Peyer's patch (tissue), 4 donors: ENCODE measurements around the gene DDX39B. TPM values are rescaled to one million over a fixed set of nuclear protein-coding genes. Genes with fewer than 3 reads are reported as not detected.

Source experiments
- DNase-seq, 3 donors: peaks; one replicate each; pipeline ENCODE4 v3.0.0-alpha.2; 2017 to 2019
- H3K27ac ChIP-seq, 4 donors: fragments of 200-600 bp; sonication (generic); one replicate each; pipeline ENCODE4 v1.5.1; 2016 to 2019
- H3K27me3 ChIP-seq, 2 donors: fragments of 200-600 bp; sonication (generic); one replicate each; pipeline ENCODE4 v1.5.1; 2019
- H3K36me3 ChIP-seq, 3 donors: fragments of 200-600 bp; sonication (generic); one replicate each; pipeline ENCODE4 v1.5.1; 2016 to 2019
- H3K4me1 ChIP-seq, 4 donors: fragments of 200-600 bp; sonication (generic); one replicate each; pipeline ENCODE4 v1.5.1; 2016 to 2019
- H3K4me3 ChIP-seq, 4 donors: fragments of 200-600 bp; sonication (generic); 1 replicate in 3 of 4; 2 replicates in 1 of 4; pipeline ENCODE4 v1.5.1; 2016 to 2019; ENCODE audit warnings: mild to moderate bottlenecking in 1 of 4
- H3K9me3 ChIP-seq, 4 donors: fragments of 200-600 bp; sonication (generic); one replicate each; pipeline ENCODE4 v1.5.1; 2016 to 2019; ENCODE audit warnings: mild to moderate bottlenecking in 1 of 4
- CTCF ChIP-seq, 6 experiments: fragments of 450-650 bp in 4 of 6; fragments of 200-600 bp in 2 of 6; sonication (generic) in 1 of 6; IDR thresholded peaks; one replicate each; pipeline ENCODE4 v1.5.1; 2017 to 2019; ENCODE audit warnings: antibody characterized with exemption in 6 of 6, mild to moderate bottlenecking in 3 of 6, moderate library complexity in 1 of 6
- POLR2A ChIP-seq, 2 donors: fragments of 450-650 bp; IDR thresholded peaks; one replicate each; pipeline ENCODE4 v1.5.1; 2017; ENCODE audit warnings: antibody characterized with exemption in 2 of 2, mild to moderate bottlenecking in 2 of 2, moderate library complexity in 2 of 2
- total RNA-seq, 4 donors: library from RNA; depleted of rRNA; stranded (reverse); fragments of >200 nt; gene quantifications; one replicate each; pipeline ENCODE4 v1.1.0, GENCODE V29; 2016

Gene DDX39B
- total RNA-seq, 4 donors from 2014 or later, result 161 to 1,087 (median 280) TPM

GRCh38 chr6:31567531-31568370, 25.9 kb upstream of the DDX39B start:
- H3K9me3 ChIP-seq, result no peaks in the 10 kb centered on the region
- peak overlapping the region in 1 of 4 donors; percentile 73 for H3K27ac ChIP-seq
- no peak for DNase-seq
- peaks cover 0 to 8% (median 3%) of the 10 kb centered on the region in 4 donors for H3K4me1 ChIP-seq
- no peak overlapping the region for H3K4me3 ChIP-seq
- H3K27me3 ChIP-seq, result no peaks in the 10 kb centered on the region
- TF ChIP-seq POLR2A (IDR thresholded peaks at IDR 0.05), result no peak
- H3K36me3 ChIP-seq, result no peaks in the 10 kb centered on the region

- TF ChIP-seq POLR2A (IDR thresholded peaks at IDR 0.05) (no peak), CTCF (IDR thresholded peaks at IDR 0.05) (no peak)
- Histone ChIP-seq H3K4me1 (peaks cover 0 to 42% (median 30%) of the 10 kb centered on the region in 4 donors), H3K4me3 (no peak overlapping the region), H3K27ac (peak overlapping the region; percentile 29 to 77 (median 46)), H3K27me3 (no peaks in the 10 kb centered on the region), H3K36me3 (peaks cover 0 to 31% (median 0%) of the 10 kb centered on the region in 3 donors), H3K9me3 (no peaks in the 10 kb centered on the region)
- no peak for DNase-seq
These were observed 18.9 kb upstream of the DDX39B start for GRCh38 chr6:31560697-31561058.

GRCh38 chr6:31559958-31560696, 18.3 kb upstream of the DDX39B start:
- peaks cover 0 to 42% (median 30%) of the 10 kb centered on the region in 4 donors for H3K4me1 ChIP-seq
- H3K9me3 ChIP-seq, result no peaks in the 10 kb centered on the region
- H3K27me3 ChIP-seq, result no peaks in the 10 kb centered on the region
- peak overlapping the region in 1 of 4 donors; percentile 18 for H3K4me3 ChIP-seq
- no peak for TF ChIP-seq CTCF (IDR thresholded peaks at IDR 0.05)
- no peak for TF ChIP-seq POLR2A (IDR thresholded peaks at IDR 0.05)
- peak overlapping the region; percentile 29 to 77 (median 46) for H3K27ac ChIP-seq
- DNase-seq, result peak in 2 of 3 donors; percentile 88 to 89
- H3K36me3 ChIP-seq, result peaks cover 0 to 32% (median 0%) of the 10 kb centered on the region in 3 donors

GRCh38 chr6:31559606-31559957, 17.8 kb upstream of the DDX39B start:
- no peak for DNase-seq
- no peaks in the 10 kb centered on the region for H3K9me3 ChIP-seq
- H3K4me1 ChIP-seq, result peaks cover 0 to 42% (median 30%) of the 10 kb centered on the region in 4 donors

GRCh38 chr6:31558631-31559500, 17.1 kb upstream of the DDX39B start:
- peaks cover 0 to 35% (median 0%) of the 10 kb centered on the region in 3 donors for H3K36me3 ChIP-seq
- no peak for TF ChIP-seq POLR2A (IDR thresholded peaks at IDR 0.05)
- no peak for TF ChIP-seq CTCF (IDR thresholded peaks at IDR 0.05)
- H3K4me3 ChIP-seq, result peak overlapping the region in 1 of 4 donors; percentile 32
- H3K27me3 ChIP-seq, result no peaks in the 10 kb centered on the region
- DNase-seq, result peak in 2 of 3 donors; percentile 79 to 81
- H3K9me3 ChIP-seq, result no peaks in the 10 kb centered on the region
- peaks cover 0 to 42% (median 30%) of the 10 kb centered on the region in 4 donors for H3K4me1 ChIP-seq
- H3K27ac ChIP-seq, result peak overlapping the region; percentile 29 to 77 (median 46)

More at GRCh38 chr6:31559606-31559957, 17.8 kb upstream of the DDX39B start:
- Histone ChIP-seq H3K27me3 (no peaks in the 10 kb centered on the region), H3K4me3 (peak overlapping the region in 1 of 4 donors; percentile 18), H3K36me3 (peaks cover 0 to 32% (median 0%) of the 10 kb centered on the region in 3 donors), H3K27ac (peak overlapping the region; percentile 29 to 77 (median 46))
- no peak for TF ChIP-seq CTCF (IDR thresholded peaks at IDR 0.05)
- no peak for TF ChIP-seq POLR2A (IDR thresholded peaks at IDR 0.05)
